H9 (cell line): ENCODE data around the gene C17orf107. TPM values are rescaled to one million over a fixed set of nuclear protein-coding genes. Genes with fewer than 3 reads are reported as not detected.

Experiments used
- DNase-seq: peaks from one replicate; pipeline ENCODE4 v3.0.0-alpha.2; 2017
- H2AFZ ChIP-seq: one replicate; pipeline ENCODE4 v1.6.1; 2013; ENCODE audit warnings: mild to moderate bottlenecking, low read length, control low read depth, moderate library complexity
- H2AK5ac ChIP-seq: 2 replicates; pipeline ENCODE4 v1.6.1; 2013; ENCODE audit warnings: low read length, control low read depth, mixed read lengths; ENCODE audit not compliant: insufficient read length
- H2BK120ac ChIP-seq: one replicate; pipeline ENCODE4 v1.6.1; 2013; ENCODE audit warnings: low read depth, mild to moderate bottlenecking, low read length, control low read depth, inconsistent platforms; ENCODE audit not compliant: poor library complexity, severe bottlenecking
- H2BK12ac ChIP-seq: 2 replicates; pipeline ENCODE4 v1.6.1; 2013; ENCODE audit warnings: low read length, control low read depth, mixed read lengths, low read depth; ENCODE audit not compliant: insufficient read length
- H2BK15ac ChIP-seq: 2 replicates; pipeline ENCODE4 v1.6.1; 2013; ENCODE audit warnings: low read depth, low read length, control low read depth
- H2BK20ac ChIP-seq: one replicate; pipeline ENCODE4 v1.6.1; 2013; ENCODE audit warnings: low read depth, mild to moderate bottlenecking, low read length, control low read depth, inconsistent platforms; ENCODE audit not compliant: poor library complexity, severe bottlenecking
- H2BK5ac ChIP-seq: 2 replicates; pipeline ENCODE4 v1.6.1; 2013; ENCODE audit warnings: low read length, control low read depth, mixed read lengths; ENCODE audit not compliant: insufficient read length
- H3K14ac ChIP-seq: 2 replicates; pipeline ENCODE4 v1.6.1; 2013; ENCODE audit warnings: low read length, control low read depth; ENCODE audit not compliant: insufficient read depth
- H3K18ac ChIP-seq: 2 replicates; pipeline ENCODE4 v1.6.1; 2013; ENCODE audit warnings: low read depth, mild to moderate bottlenecking, mixed read lengths, low read length, control low read depth; ENCODE audit not compliant: insufficient read length
- H3K23ac ChIP-seq: 2 replicates; pipeline ENCODE4 v1.6.1; 2013; ENCODE audit warnings: low read length, control low read depth, mixed read lengths, low read depth; ENCODE audit not compliant: insufficient read length
- H3K23me2 ChIP-seq: 2 replicates; pipeline ENCODE4 v1.6.1; 2013; ENCODE audit warnings: low read depth, mild to moderate bottlenecking, mixed read lengths, low read length, control low read depth; ENCODE audit not compliant: insufficient read length, poor library complexity, severe bottlenecking
- H3K27ac ChIP-seq: 2 replicates; pipeline ENCODE4 v1.5.1; 2013; ENCODE audit warnings: low read length, control low read depth, mixed read lengths, low read depth; ENCODE audit not compliant: insufficient read length
- H3K27me3 ChIP-seq: 2 replicates; pipeline ENCODE4 v1.6.1; 2013; ENCODE audit warnings: low read length, control low read depth, inconsistent platforms; ENCODE audit not compliant: insufficient read depth
- H3K4ac ChIP-seq: 2 replicates; pipeline ENCODE4 v1.6.1; 2013; ENCODE audit warnings: low read depth, mild to moderate bottlenecking, control low read depth, inconsistent platforms, low read length, moderate library complexity
- H3K4me1 ChIP-seq: 2 replicates; pipeline ENCODE4 v1.6.1; 2013; ENCODE audit warnings: low read length, control low read depth, inconsistent platforms; ENCODE audit not compliant: insufficient read depth
- H3K4me2 ChIP-seq: 2 replicates; pipeline ENCODE4 v1.6.1; 2013; ENCODE audit warnings: low read length, control low read depth, mixed read lengths; ENCODE audit not compliant: insufficient read length, insufficient read depth
- H3K56ac ChIP-seq: 2 replicates; pipeline ENCODE4 v1.6.1; 2013; ENCODE audit warnings: low read depth, mild to moderate bottlenecking, mixed read lengths, low read length, control low read depth; ENCODE audit not compliant: insufficient read length
- H3K79me1 ChIP-seq: 2 replicates; pipeline ENCODE4 v1.6.1; 2013; ENCODE audit warnings: low read depth, mild to moderate bottlenecking, moderate library complexity, low read length, control low read depth, inconsistent platforms; ENCODE audit not compliant: insufficient read depth, poor library complexity, severe bottlenecking
- H3K79me2 ChIP-seq: 2 replicates; pipeline ENCODE4 v1.6.1; 2013; ENCODE audit warnings: low read length, control low read depth, inconsistent platforms; ENCODE audit not compliant: insufficient read depth
- H3K9ac ChIP-seq: 2 replicates; pipeline ENCODE4 v1.6.1; 2013; ENCODE audit warnings: low read length, control low read depth, mixed read lengths; ENCODE audit not compliant: insufficient read length; ENCODE audit errors: extremely low read depth
- H3K9me3 ChIP-seq: one replicate; pipeline ENCODE4 v1.6.1; 2013; ENCODE audit warnings: low read depth, low read length, inconsistent platforms; ENCODE audit not compliant: control insufficient read depth
- H3T11ph ChIP-seq: one replicate; pipeline ENCODE4 v1.6.1; 2013; ENCODE audit warnings: mild to moderate bottlenecking, low read length, control low read depth, inconsistent platforms
- H4K20me1 ChIP-seq: one replicate; pipeline ENCODE4 v1.6.1; 2013; ENCODE audit not compliant: control insufficient read depth, insufficient read length, insufficient read depth
- H4K5ac ChIP-seq: 2 replicates; pipeline ENCODE4 v1.6.1; 2013; ENCODE audit warnings: low read depth, mild to moderate bottlenecking, mixed read lengths, low read length, control low read depth; ENCODE audit not compliant: insufficient read length
- H4K8ac ChIP-seq: replicated peaks from 2 replicates; pipeline ENCODE4 v1.6.1; 2013; ENCODE audit warnings: low read length, control low read depth, mixed read lengths, low read depth; ENCODE audit not compliant: insufficient read length
- H4K91ac ChIP-seq: 2 replicates; pipeline ENCODE4 v1.6.1; 2013; ENCODE audit warnings: low read depth, mild to moderate bottlenecking, moderate library complexity, mixed read lengths, low read length, control low read depth; ENCODE audit not compliant: insufficient read length
- H3K27ac Mint-ChIP-seq, 3 experiments: 2 replicates in 2 of 3; 3 replicates in 1 of 3; pipeline ENCODE4 v1.8.0; 2020 to 2021; ENCODE audit warnings: mixed read lengths in 3 of 3, mild to moderate bottlenecking in 1 of 3, moderate library complexity in 1 of 3
- H3K27me3 Mint-ChIP-seq: 2 replicates; pipeline ENCODE4 v1.8.0; 2021; ENCODE audit warnings: low read depth, mild to moderate bottlenecking, moderate library complexity, mixed read lengths
- H3K36me3 Mint-ChIP-seq, 3 experiments: 2 replicates in 2 of 3; 3 replicates in 1 of 3; pipeline ENCODE4 v1.8.0; 2020 to 2021; ENCODE audit warnings: low read depth in 3 of 3, mixed read lengths in 3 of 3; ENCODE audit not compliant: insufficient read depth in 1 of 3
- H3K4me1 Mint-ChIP-seq, 2 experiments: 2 replicates each; pipeline ENCODE4 v1.8.0; 2020; ENCODE audit warnings: mixed read lengths in 2 of 2
- H3K4me3 Mint-ChIP-seq, 2 experiments: 2 replicates in 1 of 2; 3 replicates in 1 of 2; pipeline ENCODE4 v1.8.0; 2020 to 2021; ENCODE audit warnings: mild to moderate bottlenecking in 2 of 2, mixed read lengths in 2 of 2, moderate library complexity in 1 of 2
- H3K9me3 Mint-ChIP-seq, 2 experiments: 2 replicates in 1 of 2; 3 replicates in 1 of 2; pipeline ENCODE4 v1.8.0; 2020; ENCODE audit warnings: mild to moderate bottlenecking in 2 of 2, mixed read lengths in 2 of 2, moderate library complexity in 1 of 2
- WGBS: extraction: QIAGEN DNeasy Blood & Tissue Kit; methylation state at CpG from one replicate; pipeline ENCODE4 v1.1.7; 2013; ENCODE audit warnings: missing lambda C conversion rate, low lambda C conversion rate, mixed read lengths; ENCODE audit not compliant: insufficient read length; ENCODE audit errors: extremely low coverage; 5-methylcytosine and 5-hydroxymethylcytosine counted together
- total RNA-seq: library from RNA; stranded (reverse); gene quantifications from 2 replicates; pipeline ENCODE4 v1.2.1, GENCODE V29; 2021
- TF ChIP-seq, protein P1 (sequence below): fragments of 200-600 bp; sonication (generic); conservative IDR thresholded peaks from 3 replicates; pipeline ENCODE4 v1.8.0; 2021; ENCODE audit warnings: antibody characterized with exemption, mild to moderate bottlenecking

Gene C17orf107
- total RNA-seq, 1 experiment from 2014 or later = 4.4 TPM

GRCh38 chr17:4886830-4887229 is 12.5 kb upstream of the C17orf107 start:
- H2BK20ac ChIP-seq = no peak overlapping the region
- H3K27ac Mint-ChIP-seq = peak overlapping the region in 2 of 3 experiments; percentile 49 to 77; a peak in 4 of 7 replicates
- H3K23ac ChIP-seq = no peak overlapping the region
- H2BK12ac ChIP-seq = no peak overlapping the region
- no peak overlapping the region for H3T11ph ChIP-seq
- no peak overlapping the region for H2BK15ac ChIP-seq
- H3K14ac ChIP-seq = no peak overlapping the region
- no peaks in the 10 kb centered on the region for H3K79me1 ChIP-seq
- H3K4me2 ChIP-seq = no peak overlapping the region
- H3K27ac ChIP-seq = no peak overlapping the region
- no peaks in the 10 kb centered on the region for H3K27me3 ChIP-seq
- H3K4me1 Mint-ChIP-seq = peaks cover under 1 to 8% of the 10 kb centered on the region in 2 experiments; a peak in 3 of 4 replicates
- H3K23me2 ChIP-seq = no peaks in the 10 kb centered on the region
- no peak overlapping the region for H4K8ac ChIP-seq
- no peaks in the 10 kb centered on the region for H3K4me1 ChIP-seq
- H3K56ac ChIP-seq = no peak overlapping the region
- H3K9ac ChIP-seq = no peak overlapping the region
- H3K4me3 Mint-ChIP-seq = no peak overlapping the region
- H4K91ac ChIP-seq = no peak overlapping the region
- peaks cover 20 to 68% (median 61%) of the 10 kb centered on the region in 3 experiments; a peak in 6 of 7 replicates for H3K36me3 Mint-ChIP-seq
- H3K4ac ChIP-seq = no peak overlapping the region
- no peaks in the 10 kb centered on the region for H4K20me1 ChIP-seq
- H2BK120ac ChIP-seq = no peak overlapping the region
- H4K5ac ChIP-seq = no peak overlapping the region
- H3K18ac ChIP-seq = no peak overlapping the region
- no peak overlapping the region for H2AK5ac ChIP-seq
- H2AFZ ChIP-seq = no peak overlapping the region
- H3K27me3 Mint-ChIP-seq = no peaks in the 10 kb centered on the region
- H2BK5ac ChIP-seq = no peak overlapping the region
- DNase-seq = no peak
- WGBS = no CpG with 5 or more reads among the region's 12 CpGs
- no peaks in the 10 kb centered on the region for H3K9me3 Mint-ChIP-seq
- TF ChIP-seq, protein P1, sequence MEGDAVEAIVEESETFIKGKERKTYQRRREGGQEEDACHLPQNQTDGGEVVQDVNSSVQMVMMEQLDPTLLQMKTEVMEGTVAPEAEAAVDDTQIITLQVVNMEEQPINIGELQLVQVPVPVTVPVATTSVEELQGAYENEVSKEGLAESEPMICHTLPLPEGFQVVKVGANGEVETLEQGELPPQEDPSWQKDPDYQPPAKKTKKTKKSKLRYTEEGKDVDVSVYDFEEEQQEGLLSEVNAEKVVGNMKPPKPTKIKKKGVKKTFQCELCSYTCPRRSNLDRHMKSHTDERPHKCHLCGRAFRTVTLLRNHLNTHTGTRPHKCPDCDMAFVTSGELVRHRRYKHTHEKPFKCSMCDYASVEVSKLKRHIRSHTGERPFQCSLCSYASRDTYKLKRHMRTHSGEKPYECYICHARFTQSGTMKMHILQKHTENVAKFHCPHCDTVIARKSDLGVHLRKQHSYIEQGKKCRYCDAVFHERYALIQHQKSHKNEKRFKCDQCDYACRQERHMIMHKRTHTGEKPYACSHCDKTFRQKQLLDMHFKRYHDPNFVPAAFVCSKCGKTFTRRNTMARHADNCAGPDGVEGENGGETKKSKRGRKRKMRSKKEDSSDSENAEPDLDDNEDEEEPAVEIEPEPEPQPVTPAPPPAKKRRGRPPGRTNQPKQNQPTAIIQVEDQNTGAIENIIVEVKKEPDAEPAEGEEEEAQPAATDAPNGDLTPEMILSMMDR = no peak
- no peaks in the 10 kb centered on the region for H3K79me2 ChIP-seq
- no peaks in the 10 kb centered on the region for H3K9me3 ChIP-seq
